22Rv1 (cell line): Measurements from ENCODE around the gene RAB7A.

Experiments
- CTCF ChIP-seq: fragments of 450-650 bp; IDR thresholded peaks from 2 replicates; pipeline ENCODE4 v1.5.1; 2017; ENCODE audit warnings: mild to moderate bottlenecking
- ZFX ChIP-seq: fragments of 450-650 bp; IDR thresholded peaks from 2 replicates; pipeline ENCODE4 v1.6.1; 2017; ENCODE audit warnings: antibody characterized with exemption, borderline replicate concordance

GRCh38 chr3:128784232-128784631 lies 58.2 kb downstream of the RAB7A start:
- peak; percentile 48 for TF ChIP-seq CTCF
- no peak for TF ChIP-seq ZFX
